Gastrocnemius medialis (tissue), 4 donors: ENCODE data around the gene BMPR2. TPM values are rescaled to one million over a fixed set of nuclear protein-coding genes. Genes with fewer than 3 reads are reported as not detected.

Source experiments
- ATAC-seq, 2 donors: fragments of 150-250 bp; one replicate each; pipeline ENCODE4 v1.9.1; 2016
- DNase-seq, 2 donors: peaks; one replicate each; pipeline ENCODE4 v3.0.0-alpha.2; 2019
- H3K27ac ChIP-seq, 4 donors: fragments of 200-600 bp; sonication (generic); 1 replicate in 1 of 4; 2 replicates in 3 of 4; pipeline ENCODE4 v1.5.1; 2016 to 2018; ENCODE audit warnings: mild to moderate bottlenecking in 2 of 4, moderate library complexity in 1 of 4
- H3K27me3 ChIP-seq, 3 donors: fragments of 200-600 bp; sonication (generic) in 2 of 3; 1 replicate in 1 of 3; 2 replicates in 2 of 3; pipeline versions ENCODE4 v1.5.1 to v1.6.0; 2016 to 2019; ENCODE audit warnings: mild to moderate bottlenecking in 1 of 3, moderate library complexity in 1 of 3
- H3K36me3 ChIP-seq, 2 donors: fragments of 200-600 bp; sonication (generic) in 1 of 2; one replicate each; pipeline ENCODE4 v1.5.1; 2017 to 2018
- H3K4me1 ChIP-seq, 2 donors: fragments of 200-600 bp; sonication (generic) in 1 of 2; one replicate each; pipeline ENCODE4 v1.5.1; 2016 to 2017; ENCODE audit warnings: mild to moderate bottlenecking in 2 of 2
- H3K4me3 ChIP-seq, 4 donors: fragments of 200-600 bp; sonication (generic) in 3 of 4; 1 replicate in 1 of 4; 2 replicates in 3 of 4; pipeline ENCODE4 v1.5.1; 2016 to 2019; ENCODE audit warnings: mild to moderate bottlenecking in 2 of 4
- H3K9me3 ChIP-seq, 3 donors: fragments of 200-600 bp; sonication (generic) in 2 of 3; 1 replicate in 1 of 3; 2 replicates in 2 of 3; pipeline ENCODE4 v1.5.1; 2016 to 2019
- CTCF ChIP-seq, 5 experiments: fragments of 450-650 bp in 3 of 5; fragments of 200-600 bp in 2 of 5; sonication (generic) in 2 of 5; IDR thresholded peaks in 4 of 5; conservative IDR thresholded peaks in 1 of 5; 1 replicate in 4 of 5; 2 replicates in 1 of 5; pipeline ENCODE4 v1.5.1; 2016 to 2019; ENCODE audit warnings: antibody characterized with exemption in 5 of 5, mild to moderate bottlenecking in 3 of 5, moderate library complexity in 3 of 5
- POLR2A ChIP-seq, 2 donors: fragments of 450-650 bp; IDR thresholded peaks; one replicate each; pipeline ENCODE4 v1.6.1; 2017; ENCODE audit warnings: antibody characterized with exemption in 2 of 2, mild to moderate bottlenecking in 2 of 2, moderate library complexity in 2 of 2
- in situ Hi-C, 4 donors: fragments of 200-750 bp; cut with MboI; loops; one replicate each; pipeline versions ENCODE4 v1.15.0 to v1.8.0; 2017; ENCODE audit warnings: low sequenced_read_pairs in 4 of 4
- intact Hi-C: fragments of 100-400 bp; cut with DNase I; formaldehyde crosslinking; loops from one replicate; pipeline ENCODE4 v1.15.1; 2023; ENCODE audit warnings: low total_unique reads
- total RNA-seq, 4 donors: library from RNA; depleted of rRNA; stranded (reverse); fragments of >200 nt; gene quantifications; one replicate each; pipeline versions ENCODE4 v1.1.0 to v1.2.3, GENCODE V29; 2016

BMPR2 gene
- total RNA-seq, 4 donors from 2014 or later = 25.0 to 35.0 (median 27.2) TPM

- Histone ChIP-seq H3K9me3 (no peaks in the 10 kb centered on the region), H3K27me3 (no peaks in the 10 kb centered on the region), H3K36me3 (no peaks in the 10 kb centered on the region), H3K4me3 (no peak overlapping the region), H3K27ac (no peak overlapping the region), H3K4me1 (peaks cover 6 to 21% of the 10 kb centered on the region in 2 donors)
- TF ChIP-seq CTCF (IDR thresholded peaks at IDR 0.05 in 4 of 5, conservative IDR thresholded peaks at IDR 0.05 in 1 of 5) = no peak
- no peak for TF ChIP-seq POLR2A (IDR thresholded peaks at IDR 0.05)
- in situ Hi-C loops (no loop called here), intact Hi-C loops (no loop called here)
- no peak for DNase-seq
- ATAC-seq = no peak
Observed at GRCh38 chr2:202408546-202409140, 32.5 kb downstream of the BMPR2 start.

GRCh38 chr2:202410092-202410491 is 34.0 kb downstream of the BMPR2 start:
- ATAC-seq (no peak), DNase-seq (no peak)
- no peaks in the 10 kb centered on the region for H3K36me3 ChIP-seq
- H3K27me3 ChIP-seq = no peaks in the 10 kb centered on the region
- peaks cover 6 to 25% of the 10 kb centered on the region in 2 donors for H3K4me1 ChIP-seq
- no peak overlapping the region for H3K4me3 ChIP-seq
- intact Hi-C loops (no loop called here), in situ Hi-C loops (no loop called here)
- H3K9me3 ChIP-seq = no peaks in the 10 kb centered on the region
- TF ChIP-seq POLR2A (IDR thresholded peaks at IDR 0.05) (no peak), CTCF (IDR thresholded peaks at IDR 0.05 in 4 of 5, conservative IDR thresholded peaks at IDR 0.05 in 1 of 5) (no peak)
- H3K27ac ChIP-seq = no peak overlapping the region

- Histone ChIP-seq H3K36me3 (no peaks in the 10 kb centered on the region), H3K4me1 (peaks cover 1 to 22% of the 10 kb centered on the region in 2 donors), H3K4me3 (no peak overlapping the region), H3K27ac (no peak overlapping the region), H3K27me3 (no peaks in the 10 kb centered on the region), H3K9me3 (no peaks in the 10 kb centered on the region)
- intact Hi-C loops (no loop called here), in situ Hi-C loops (no loop called here)
- TF ChIP-seq CTCF (IDR thresholded peaks at IDR 0.05 in 4 of 5, conservative IDR thresholded peaks at IDR 0.05 in 1 of 5) (no peak), POLR2A (IDR thresholded peaks at IDR 0.05) (no peak)
- ATAC-seq = no peak
- no peak for DNase-seq
Observed at GRCh38 chr2:202411097-202411496, 35.0 kb downstream of the BMPR2 start.

- no peak for TF ChIP-seq CTCF (IDR thresholded peaks at IDR 0.05 in 4 of 5, conservative IDR thresholded peaks at IDR 0.05 in 1 of 5)
- no peak for TF ChIP-seq POLR2A (IDR thresholded peaks at IDR 0.05)
- Histone ChIP-seq H3K27ac (no peak overlapping the region), H3K36me3 (no peaks in the 10 kb centered on the region), H3K4me1 (peaks cover 10 to 17% of the 10 kb centered on the region in 2 donors), H3K4me3 (no peak overlapping the region), H3K9me3 (no peaks in the 10 kb centered on the region), H3K27me3 (no peaks in the 10 kb centered on the region)
- ATAC-seq (no peak), DNase-seq (no peak)
- intact Hi-C loops = no loop called here
- in situ Hi-C loops = no loop called here
Observed at GRCh38 chr2:202418027-202418426, 41.9 kb downstream of the BMPR2 start.

- peaks cover 10 to 13% of the 10 kb centered on the region in 2 donors for H3K4me1 ChIP-seq
- DNase-seq (no peak), ATAC-seq (no peak)
- intact Hi-C loops = no loop called here
- no peaks in the 10 kb centered on the region for H3K27me3 ChIP-seq
- H3K4me3 ChIP-seq = no peak overlapping the region
- no peaks in the 10 kb centered on the region for H3K9me3 ChIP-seq
- H3K36me3 ChIP-seq = no peaks in the 10 kb centered on the region
- in situ Hi-C loops = no loop called here
- no peak for TF ChIP-seq CTCF (IDR thresholded peaks at IDR 0.05 in 4 of 5, conservative IDR thresholded peaks at IDR 0.05 in 1 of 5)
- TF ChIP-seq POLR2A (IDR thresholded peaks at IDR 0.05) = no peak
- no peak overlapping the region for H3K27ac ChIP-seq
Observed at GRCh38 chr2:202418511-202418910, 42.4 kb downstream of the BMPR2 start.
